Fibroblast of skin of back (primary cell): ENCODE results near the gene CRTC1. TPM values are rescaled to one million over a fixed set of nuclear protein-coding genes. Genes with fewer than 3 reads are reported as not detected.

Source experiments
- DNase-seq: peaks from one replicate; pipeline ENCODE4 v3.0.0-alpha.2; 2013
- polyA plus RNA-seq, 2 experiments: library from polyadenylated mRNA; unstranded; fragments of 120-200 nt; gene quantifications; one replicate each; pipeline ENCODE4 v1.2.1, GENCODE V29; 2013; ENCODE audit not compliant: insufficient read length in 2 of 2

The CRTC1 gene
- 6.5 TPM for polyA plus RNA-seq (2013, experiment 1 of 2; ENCODE audit: insufficient read length)
- polyA plus RNA-seq (2013, experiment 2 of 2; ENCODE audit: insufficient read length): 8.9 TPM

GRCh38 chr19:18683109-18683957, at the start of gene CRTC1:
Gene CRTC1 (plus strand): TSS chr19:18683680. CDS start chr19:18683703, 23 bp downstream.
- DNase-seq: peak; percentile 84

GRCh38 chr19:18634612-18635297, 48.7 kb upstream of the CRTC1 start:
- DNase-seq: no peak

- no peak for DNase-seq
Measured at GRCh38 chr19:18635831-18636182, 47.7 kb upstream of the CRTC1 start.

GRCh38 chr19:18636183-18636968, 47.1 kb upstream of the CRTC1 start:
- DNase-seq: peak; percentile 92

- DNase-seq: no peak
Measured at GRCh38 chr19:18636969-18637629, 46.4 kb upstream of the CRTC1 start, which contains the start of gene KLHL26. Gene KLHL26 (plus strand): TSS chr19:18637028. CDS start chr19:18637055, 27 bp downstream.

- no peak for DNase-seq
Measured at GRCh38 chr19:18637673-18638630, 45.5 kb upstream of the CRTC1 start.

- no peak for DNase-seq
Measured at GRCh38 chr19:18639706-18640243, 43.7 kb upstream of the CRTC1 start.

GRCh38 chr19:18644196-18645034, 39.1 kb upstream of the CRTC1 start:
- no peak for DNase-seq

- no peak for DNase-seq
Measured at GRCh38 chr19:18645035-18645511, 38.4 kb upstream of the CRTC1 start.

- DNase-seq: no peak
Measured at GRCh38 chr19:18646535-18647370, 36.7 kb upstream of the CRTC1 start.

- no peak for DNase-seq
Measured at GRCh38 chr19:18647371-18647767, 36.1 kb upstream of the CRTC1 start.

GRCh38 chr19:18647807-18648206, 35.7 kb upstream of the CRTC1 start:
- DNase-seq: no peak

GRCh38 chr19:18648973-18649315, 34.5 kb upstream of the CRTC1 start:
- DNase-seq: no peak

GRCh38 chr19:18649371-18650020, 34.0 kb upstream of the CRTC1 start:
- DNase-seq: no peak

- DNase-seq: no peak
Measured at GRCh38 chr19:18650021-18650390, 33.5 kb upstream of the CRTC1 start.

- DNase-seq: peak; percentile 35
Measured at GRCh38 chr19:18650468-18651041, 32.9 kb upstream of the CRTC1 start.

GRCh38 chr19:18651300-18651699, 32.2 kb upstream of the CRTC1 start:
- no peak for DNase-seq

- DNase-seq: no peak
Measured at GRCh38 chr19:18651733-18652132, 31.7 kb upstream of the CRTC1 start.
